ENCODE measurements around the gene FAM136A. TPM values are rescaled to one million over a fixed set of nuclear protein-coding genes. Genes with fewer than 3 reads are reported as not detected.
A peak's percentile ranks its signal among the peaks of the same experiment; 100 is the strongest.

Gene FAM136A
- total and polyA plus RNA-seq, 2 of the 13 experiments (the other 11 are each of a cell fraction or from before 2014, with no cell fraction given) = 77.8 to 126 TPM

GRCh38 chr2:70258532-70258875 is 43.4 kb downstream of the FAM136A start (continued):
- TF ChIP-seq ZNF407 (CRISPR knock-in tag; IDR thresholded peaks at IDR 0.05; ENCODE audit: not compliant biosample characterization) = peak; percentile 29
- TF ChIP-seq SMARCC2 (IDR thresholded peaks at IDR 0.05) = no peak
- no peak for TF ChIP-seq DDIT3 (CRISPR knock-in tag; IDR thresholded peaks at IDR 0.05)
- 0 out of 2 replicates have a peak, but pooled peaks have one; percentile 19 for TF ChIP-seq ZNF33B (CRISPR knock-in tag; IDR thresholded peaks at IDR 0.05)
- no peak for TF ChIP-seq TAF15 (IDR thresholded peaks at IDR 0.05; ENCODE audit: low read depth, low read length, poor library complexity, severe bottlenecking)
- TF ChIP-seq NRL (CRISPR knock-in tag; IDR thresholded peaks at IDR 0.05; ENCODE audit: borderline replicate concordance) = peak; percentile 75; the same call in 1 of the 2 replicates
- TF ChIP-seq ZNF10 (CRISPR knock-in tag; IDR thresholded peaks at IDR 0.05; ENCODE audit: borderline replicate concordance, low read depth) = no peak
- TF ChIP-seq ZNF772 (CRISPR knock-in tag; IDR thresholded peaks at IDR 0.05) = no peak
- TF ChIP-seq ZNF143 (CRISPR knock-in tag; IDR thresholded peaks at IDR 0.05) = no peak
- 0 out of 2 replicates have a peak, but pooled peaks have one; percentile 46 for TF ChIP-seq NFKBIZ (CRISPR knock-in tag; IDR thresholded peaks at IDR 0.05)
- TF ChIP-seq UBTF (CRISPR knock-in tag; IDR thresholded peaks at IDR 0.05) = peak; percentile 60
- TF ChIP-seq, protein P1, sequence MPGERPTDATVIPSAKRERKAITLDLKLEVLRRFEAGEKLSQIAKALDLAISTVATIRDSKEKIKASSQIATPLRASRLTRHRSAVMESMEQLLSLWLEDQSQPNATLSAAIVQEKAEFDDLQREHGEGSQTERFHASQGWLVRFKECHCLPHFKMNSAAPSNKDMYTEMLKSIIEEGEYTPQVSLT (CRISPR knock-in tag; IDR thresholded peaks at IDR 0.05; ENCODE audit: borderline replicate concordance, low read depth) = no peak
- no peak for TF ChIP-seq ZNF598 (CRISPR knock-in tag; IDR thresholded peaks at IDR 0.05; ENCODE audit: borderline replicate concordance)
- TF ChIP-seq, protein P2, sequence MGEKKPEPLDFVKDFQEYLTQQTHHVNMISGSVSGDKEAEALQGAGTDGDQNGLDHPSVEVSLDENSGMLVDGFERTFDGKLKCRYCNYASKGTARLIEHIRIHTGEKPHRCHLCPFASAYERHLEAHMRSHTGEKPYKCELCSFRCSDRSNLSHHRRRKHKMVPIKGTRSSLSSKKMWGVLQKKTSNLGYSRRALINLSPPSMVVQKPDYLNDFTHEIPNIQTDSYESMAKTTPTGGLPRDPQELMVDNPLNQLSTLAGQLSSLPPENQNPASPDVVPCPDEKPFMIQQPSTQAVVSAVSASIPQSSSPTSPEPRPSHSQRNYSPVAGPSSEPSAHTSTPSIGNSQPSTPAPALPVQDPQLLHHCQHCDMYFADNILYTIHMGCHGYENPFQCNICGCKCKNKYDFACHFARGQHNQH (CRISPR knock-in tag; IDR thresholded peaks at IDR 0.05) = 0 out of 2 replicates have a peak, but pooled peaks have one; percentile 1
- TF ChIP-seq GABPA (IDR thresholded peaks at IDR 0.05; ENCODE audit: low read depth, low read length) = no peak
- TF ChIP-seq GABPA (CRISPR knock-in tag; IDR thresholded peaks at IDR 0.05; ENCODE audit: low read depth) = 0 out of 2 replicates have a peak, but pooled peaks have one; percentile 12

Data from HepG2 (cell line).